Keratinocyte (primary cell): ENCODE results near the gene DET1.

Source experiments
- CTCF ChIP-seq, 3 experiments: IDR thresholded peaks in 1 of 3; conservative IDR thresholded peaks in 1 of 3; optimal IDR thresholded peaks in 1 of 3; 2 replicates in 2 of 3; 3 replicates in 1 of 3; pipeline versions ENCODE3 to v1.5.1; 2011; ENCODE audit warnings: low read length in 3 of 3, mild to moderate bottlenecking in 3 of 3, moderate library complexity in 2 of 3, control low read depth in 1 of 3, inconsistent platforms in 1 of 3; ENCODE audit not compliant: insufficient read depth in 2 of 3; ENCODE audit errors: extremely low read depth in 1 of 3
- EZH2 ChIP-seq: IDR thresholded peaks from one replicate; pipeline ENCODE4 v1.6.1; 2012; ENCODE audit warnings: inconsistent platforms, mild to moderate bottlenecking, low read length, moderate library complexity

GRCh38 chr15:88490036-88490435 lies 56.4 kb downstream of the DET1 start:
- TF ChIP-seq CTCF (optimal IDR thresholded peaks at IDR 0.05 in 1 of 3, IDR thresholded peaks at IDR 0.05 in 1 of 3, conservative IDR thresholded peaks at IDR 0.05 in 1 of 3; ENCODE audit: extremely low read depth in 1 of 3, insufficient read depth in 2 of 3, low read length in 3 of 3): no peak
- no peak for TF ChIP-seq EZH2
